Breast epithelium (tissue), 4 donors: ENCODE measurements around the gene KRTAP22-1. TPM values are rescaled to one million over a fixed set of nuclear protein-coding genes. Genes with fewer than 3 reads are reported as not detected.

Source experiments
- DNase-seq, 2 donors: peaks; one replicate each; pipeline ENCODE4 v3.0.0-alpha.2; 2019; ENCODE audit warnings: low spot score in 2 of 2
- H3K27ac ChIP-seq, 2 donors: fragments of 200-600 bp; sonication (generic) in 1 of 2; one replicate each; pipeline ENCODE4 v1.5.1; 2016 to 2019; ENCODE audit warnings: mild to moderate bottlenecking in 1 of 2
- H3K27me3 ChIP-seq, 2 donors: fragments of 200-600 bp; sonication (generic) in 1 of 2; one replicate each; pipeline versions ENCODE4 v1.5.1 to v1.6.0; 2017 to 2019; ENCODE audit warnings: control low read depth in 1 of 2, mild to moderate bottlenecking in 1 of 2
- H3K36me3 ChIP-seq: fragments of 200-600 bp; one replicate; pipeline ENCODE4 v1.5.1; 2019
- H3K4me1 ChIP-seq, 2 donors: fragments of 200-600 bp; sonication (generic); one replicate each; pipeline ENCODE4 v1.5.1; 2016 to 2019; ENCODE audit warnings: control low read depth in 1 of 2
- H3K4me3 ChIP-seq, 3 donors: fragments of 200-600 bp; sonication (generic); 1 replicate in 2 of 3; 2 replicates in 1 of 3; pipeline ENCODE4 v1.5.1; 2016 to 2019; ENCODE audit warnings: mild to moderate bottlenecking in 3 of 3, moderate library complexity in 2 of 3
- H3K9me3 ChIP-seq, 2 donors: fragments of 200-600 bp; sonication (generic) in 1 of 2; one replicate each; pipeline ENCODE4 v1.5.1; 2016 to 2019; ENCODE audit warnings: control low read depth in 1 of 2
- POLR2A ChIP-seq: fragments of 450-650 bp; IDR thresholded peaks from one replicate; pipeline ENCODE4 v1.6.1; 2016; ENCODE audit warnings: antibody characterized with exemption, mild to moderate bottlenecking, moderate library complexity
- POLR2AphosphoS5 ChIP-seq, 3 donors: sonication (generic); formaldehyde crosslinking; IDR thresholded peaks; one replicate each; pipeline ENCODE4 v1.6.1; 2017; ENCODE audit warnings: antibody characterized with exemption in 3 of 3
- intact Hi-C: fragments of 100-400 bp; cut with DNase I; formaldehyde crosslinking; loops from one replicate; pipeline ENCODE4 v1.15.1; 2023; ENCODE audit warnings: low total_unique reads
- total RNA-seq, 3 donors: library from RNA; depleted of rRNA; stranded (reverse); fragments of >200 nt; gene quantifications; one replicate each; pipeline ENCODE4 v1.1.0, GENCODE V29; 2016
- TF ChIP-seq, protein P1 (sequence below), 3 donors: fragments of 450-650 bp; IDR thresholded peaks; one replicate each; pipeline ENCODE4 v1.5.1; 2016 to 2017; ENCODE audit warnings: antibody characterized with exemption in 3 of 3, mild to moderate bottlenecking in 3 of 3, moderate library complexity in 3 of 3

Gene KRTAP22-1
- total RNA-seq, 3 donors from 2014 or later = not detected

DNA sequence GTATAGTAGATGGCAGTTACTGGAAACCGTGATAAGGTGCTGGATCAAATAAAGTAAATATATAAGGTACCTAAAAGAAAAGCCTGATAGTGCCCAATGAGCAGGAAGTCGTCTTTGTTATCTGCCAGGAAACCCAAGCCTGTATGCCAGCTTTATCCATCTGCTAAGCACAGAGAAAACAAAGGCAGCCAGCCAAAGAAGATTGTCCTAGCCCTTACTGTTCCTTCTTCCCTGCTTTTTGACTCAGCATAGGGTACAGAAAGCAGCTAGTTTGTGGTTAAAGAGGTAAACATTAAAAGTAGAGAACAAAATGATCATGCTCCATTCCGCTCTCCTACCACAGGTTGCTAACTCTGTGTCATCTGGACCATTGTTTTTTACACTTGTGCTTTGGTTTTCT, 20.8 kb upstream of the KRTAP22-1 start:
- no peak overlapping the region for H3K27ac ChIP-seq
- intact Hi-C loops = no loop called here
- TF ChIP-seq POLR2A (no peak), POLR2AphosphoS5 (IDR thresholded peaks at IDR 0.05) (no peak)
- TF ChIP-seq, protein P1, sequence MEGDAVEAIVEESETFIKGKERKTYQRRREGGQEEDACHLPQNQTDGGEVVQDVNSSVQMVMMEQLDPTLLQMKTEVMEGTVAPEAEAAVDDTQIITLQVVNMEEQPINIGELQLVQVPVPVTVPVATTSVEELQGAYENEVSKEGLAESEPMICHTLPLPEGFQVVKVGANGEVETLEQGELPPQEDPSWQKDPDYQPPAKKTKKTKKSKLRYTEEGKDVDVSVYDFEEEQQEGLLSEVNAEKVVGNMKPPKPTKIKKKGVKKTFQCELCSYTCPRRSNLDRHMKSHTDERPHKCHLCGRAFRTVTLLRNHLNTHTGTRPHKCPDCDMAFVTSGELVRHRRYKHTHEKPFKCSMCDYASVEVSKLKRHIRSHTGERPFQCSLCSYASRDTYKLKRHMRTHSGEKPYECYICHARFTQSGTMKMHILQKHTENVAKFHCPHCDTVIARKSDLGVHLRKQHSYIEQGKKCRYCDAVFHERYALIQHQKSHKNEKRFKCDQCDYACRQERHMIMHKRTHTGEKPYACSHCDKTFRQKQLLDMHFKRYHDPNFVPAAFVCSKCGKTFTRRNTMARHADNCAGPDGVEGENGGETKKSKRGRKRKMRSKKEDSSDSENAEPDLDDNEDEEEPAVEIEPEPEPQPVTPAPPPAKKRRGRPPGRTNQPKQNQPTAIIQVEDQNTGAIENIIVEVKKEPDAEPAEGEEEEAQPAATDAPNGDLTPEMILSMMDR (IDR thresholded peaks at IDR 0.05) = no peak
- no peaks in the 10 kb centered on the region for H3K4me1 ChIP-seq
- no peaks in the 10 kb centered on the region for H3K27me3 ChIP-seq
- no peak overlapping the region for H3K4me3 ChIP-seq
- H3K9me3 ChIP-seq = no peaks in the 10 kb centered on the region
- no peak for DNase-seq
- no peaks in the 10 kb centered on the region for H3K36me3 ChIP-seq

DNA sequence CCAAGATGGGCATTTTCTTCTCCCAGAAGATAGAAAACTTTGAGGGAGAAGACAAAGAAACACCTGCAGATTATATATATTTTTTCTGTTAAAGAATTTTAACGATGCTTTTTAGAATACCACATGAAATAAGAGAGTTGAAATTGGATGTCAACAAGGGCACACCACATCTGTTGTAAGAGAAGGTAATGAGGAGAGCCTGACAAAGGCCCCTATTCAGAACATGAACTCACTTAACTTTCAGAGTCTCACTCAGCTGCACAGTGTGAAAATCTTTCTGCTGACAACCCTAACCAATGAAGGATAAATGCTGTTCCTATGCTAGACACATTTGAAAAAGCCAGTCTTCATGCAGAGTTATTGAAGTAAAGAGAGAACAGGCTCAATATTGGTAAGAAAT, 18.0 kb upstream of the KRTAP22-1 start:
- no peak for DNase-seq
- intact Hi-C loops = no loop called here
- Histone ChIP-seq H3K27me3 (no peaks in the 10 kb centered on the region), H3K4me3 (no peak overlapping the region), H3K9me3 (peaks cover 0 to 6% of the 10 kb centered on the region in 2 donors), H3K27ac (no peak overlapping the region), H3K36me3 (no peaks in the 10 kb centered on the region), H3K4me1 (no peaks in the 10 kb centered on the region)
- TF ChIP-seq POLR2A (no peak), POLR2AphosphoS5 (IDR thresholded peaks at IDR 0.05) (no peak)
- TF ChIP-seq, protein P1 (IDR thresholded peaks at IDR 0.05) = no peak

DNA sequence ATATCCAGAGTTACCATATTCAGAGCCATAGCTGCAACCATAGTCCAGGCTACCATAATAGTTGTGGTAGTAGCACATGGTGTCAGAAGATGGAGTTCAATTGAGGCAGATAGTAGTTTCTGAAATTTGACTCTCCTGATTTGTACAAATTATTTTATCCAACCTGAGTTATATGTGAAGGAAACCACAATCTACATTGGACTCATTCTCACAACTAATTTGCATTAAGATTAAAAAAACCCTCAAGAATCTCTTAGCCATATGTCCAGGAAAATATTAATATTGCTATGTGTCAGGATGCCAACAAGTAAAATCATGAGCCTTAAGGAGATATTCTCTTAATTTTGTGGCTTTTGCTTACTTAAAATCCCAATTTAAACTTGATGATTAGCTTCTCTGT, 10.6 kb upstream of the KRTAP22-1 start, which contains the start of gene KRTAP22-2:
Gene KRTAP22-2 (minus strand): TSS at position 101 of the 400 bp plus-strand sequence.
- Histone ChIP-seq H3K27ac (no peak within 1 kb of the TSS), H3K4me1 (no peaks in the 10 kb centered on the region), H3K27me3 (no peaks in the 10 kb centered on the region), H3K36me3 (no peaks in the 10 kb centered on the region), H3K4me3 (no peak within 1 kb of the TSS), H3K9me3 (peaks cover 0 to 6% of the 10 kb centered on the region in 2 donors)
- no peak for DNase-seq
- TF ChIP-seq POLR2AphosphoS5 (IDR thresholded peaks at IDR 0.05) (no peak), POLR2A (no peak)
- TF ChIP-seq, protein P1 (IDR thresholded peaks at IDR 0.05) = no peak
- intact Hi-C loops = no loop called here

DNA sequence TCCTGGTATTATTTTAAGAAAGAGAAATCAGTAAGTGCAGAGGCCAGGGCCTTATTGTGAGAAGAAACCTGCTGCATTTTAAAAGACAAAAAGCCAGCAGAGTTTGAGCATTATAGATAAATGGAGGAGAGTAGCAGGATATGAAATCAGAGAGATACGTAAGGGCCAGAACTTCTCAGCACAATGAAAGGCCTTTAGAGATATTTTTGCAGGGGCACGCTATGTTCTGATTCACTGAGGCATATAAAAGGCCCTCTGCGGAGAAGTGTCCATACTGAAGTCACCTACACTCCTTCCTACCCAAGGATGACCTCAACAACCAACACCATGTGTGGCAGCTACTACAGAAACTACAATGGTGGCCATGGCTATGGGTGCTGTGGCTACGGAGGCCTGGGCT, 8.7 kb upstream of the KRTAP22-1 start, which contains the start of gene KRTAP6-3:
Gene KRTAP6-3 (plus strand): TSS at position 301 of the 400 bp plus-strand sequence. CDS start 6 bp downstream, at position 307.
- intact Hi-C loops = no loop called here
- no peaks in the 10 kb centered on the region for H3K36me3 ChIP-seq
- TF ChIP-seq, protein P1 (IDR thresholded peaks at IDR 0.05) = no peak
- no peak for TF ChIP-seq POLR2AphosphoS5 (IDR thresholded peaks at IDR 0.05)
- no peak for TF ChIP-seq POLR2A
- H3K9me3 ChIP-seq = no peaks in the 10 kb centered on the region
- no peaks in the 10 kb centered on the region for H3K27me3 ChIP-seq
- H3K27ac ChIP-seq = no peak within 1 kb of the TSS
- no peak for DNase-seq
- no peaks in the 10 kb centered on the region for H3K4me1 ChIP-seq
- H3K4me3 ChIP-seq = no peak within 1 kb of the TSS

DNA sequence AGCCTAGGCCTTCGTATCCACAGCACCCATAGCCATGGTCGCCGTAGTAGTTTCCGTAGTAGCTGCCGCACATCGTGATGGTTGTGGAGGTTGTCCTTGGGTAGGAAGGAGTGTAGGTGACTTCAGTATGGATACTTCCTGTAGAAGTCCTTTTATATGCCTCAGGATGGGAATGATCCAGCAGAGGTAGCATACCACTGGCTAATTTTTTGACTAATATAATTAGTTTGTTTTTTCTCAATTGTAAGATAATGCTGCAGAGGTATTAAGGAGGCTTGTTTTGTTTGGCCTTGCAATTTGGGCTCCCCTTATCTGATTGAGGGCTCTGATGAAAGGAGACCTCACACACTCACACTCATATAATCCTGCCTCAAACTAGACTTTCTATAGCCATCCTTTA, 2.1 kb upstream of the KRTAP22-1 start, which contains the start of gene KRTAP6-2:
Gene KRTAP6-2 (minus strand): TSS at position 101 of the 400 bp plus-strand sequence. CDS start 28 bp downstream, at position 73.
- Histone ChIP-seq H3K36me3 (no peaks in the 10 kb centered on the region), H3K27me3 (no peaks in the 10 kb centered on the region), H3K4me3 (no peak within 1 kb of the TSS), H3K9me3 (no peaks in the 10 kb centered on the region), H3K4me1 (no peaks in the 10 kb centered on the region), H3K27ac (no peak within 1 kb of the TSS)
- DNase-seq = no peak
- TF ChIP-seq POLR2AphosphoS5 (IDR thresholded peaks at IDR 0.05) (no peak), POLR2A (no peak)
- TF ChIP-seq, protein P1 (IDR thresholded peaks at IDR 0.05) = no peak
- intact Hi-C loops = no loop called here
